GM04504 (cell line): ENCODE measurements around the gene UGT1A9.
"Not testable (repeated sequence)": the region's sequence is repeated elsewhere in the genome, so short reads cannot be mapped to it uniquely, and the experiment has no call there.

Source experiments
- DNase-seq: peaks from one replicate; pipeline ENCODE4 v3.0.0-alpha.2; 2012; ENCODE audit warnings: low read depth

Gene UGT1A9

GRCh38 chr2:233711312-233712008 is 39.8 kb downstream of the UGT1A9 start:
- DNase-seq: peak; percentile 58

- DNase-seq: no peak
Measured at GRCh38 chr2:233712611-233713261, 41.0 kb downstream of the UGT1A9 start, which contains the start of gene UGT1A5. Gene UGT1A5, plus strand, starts transcription at chr2:233712907. Its CDS starts 85 bp downstream, at chr2:233712992.

GRCh38 chr2:233713262-233713615 is 41.5 kb downstream of the UGT1A9 start:
- DNase-seq: no peak

GRCh38 chr2:233714121-233714520 is 42.4 kb downstream of the UGT1A9 start:
- DNase-seq: no peak

GRCh38 chr2:233718552-233718951 is 46.9 kb downstream of the UGT1A9 start, which contains the start of gene UGT1A4:
Gene UGT1A4, plus strand, starts transcription at chr2:233718736. Its CDS starts 85 bp downstream, at chr2:233718821.
- no peak for DNase-seq

- DNase-seq: no peak
Measured at GRCh38 chr2:233728723-233729301, 57.1 kb downstream of the UGT1A9 start, which contains the start of gene UGT1A3. Gene UGT1A3, plus strand, starts transcription at chr2:233729042. Its CDS starts 85 bp downstream, at chr2:233729127.

- not testable (repeated sequence) for DNase-seq
Measured at GRCh38 chr2:233736868-233737653, 65.4 kb downstream of the UGT1A9 start.

- DNase-seq: no peak
Measured at GRCh38 chr2:233740870-233741269, 69.2 kb downstream of the UGT1A9 start.

- no peak for DNase-seq
Measured at GRCh38 chr2:233743464-233744259, 72.0 kb downstream of the UGT1A9 start.

GRCh38 chr2:233745073-233745755 is 73.5 kb downstream of the UGT1A9 start:
- DNase-seq: no peak

GRCh38 chr2:233745838-233746237 is 74.1 kb downstream of the UGT1A9 start:
- DNase-seq: not testable (repeated sequence)

- DNase-seq: no peak
Measured at GRCh38 chr2:233746475-233747282, 75.0 kb downstream of the UGT1A9 start.

GRCh38 chr2:233747283-233747544 is 75.5 kb downstream of the UGT1A9 start:
- no peak for DNase-seq

- DNase-seq: not testable (repeated sequence)
Measured at GRCh38 chr2:233750689-233751088, 79.0 kb downstream of the UGT1A9 start.

- DNase-seq: not testable (repeated sequence)
Measured at GRCh38 chr2:233751212-233752009, 79.7 kb downstream of the UGT1A9 start.

GRCh38 chr2:233754872-233755611 is 83.3 kb downstream of the UGT1A9 start:
- DNase-seq: no peak

GRCh38 chr2:233756429-233757081 is 84.9 kb downstream of the UGT1A9 start:
- no peak for DNase-seq

- no peak for DNase-seq
Measured at GRCh38 chr2:233758141-233758540, 86.4 kb downstream of the UGT1A9 start.
